ENCODE results near the gene APRT. TPM values are rescaled to one million over a fixed set of nuclear protein-coding genes. Genes with fewer than 3 reads are reported as not detected.

The APRT gene
- total and polyA plus RNA-seq, 2 of the 8 experiments (the other 6 are each of a cell fraction or from before 2014, with no cell fraction given), result 221 to 267 TPM

DNA sequence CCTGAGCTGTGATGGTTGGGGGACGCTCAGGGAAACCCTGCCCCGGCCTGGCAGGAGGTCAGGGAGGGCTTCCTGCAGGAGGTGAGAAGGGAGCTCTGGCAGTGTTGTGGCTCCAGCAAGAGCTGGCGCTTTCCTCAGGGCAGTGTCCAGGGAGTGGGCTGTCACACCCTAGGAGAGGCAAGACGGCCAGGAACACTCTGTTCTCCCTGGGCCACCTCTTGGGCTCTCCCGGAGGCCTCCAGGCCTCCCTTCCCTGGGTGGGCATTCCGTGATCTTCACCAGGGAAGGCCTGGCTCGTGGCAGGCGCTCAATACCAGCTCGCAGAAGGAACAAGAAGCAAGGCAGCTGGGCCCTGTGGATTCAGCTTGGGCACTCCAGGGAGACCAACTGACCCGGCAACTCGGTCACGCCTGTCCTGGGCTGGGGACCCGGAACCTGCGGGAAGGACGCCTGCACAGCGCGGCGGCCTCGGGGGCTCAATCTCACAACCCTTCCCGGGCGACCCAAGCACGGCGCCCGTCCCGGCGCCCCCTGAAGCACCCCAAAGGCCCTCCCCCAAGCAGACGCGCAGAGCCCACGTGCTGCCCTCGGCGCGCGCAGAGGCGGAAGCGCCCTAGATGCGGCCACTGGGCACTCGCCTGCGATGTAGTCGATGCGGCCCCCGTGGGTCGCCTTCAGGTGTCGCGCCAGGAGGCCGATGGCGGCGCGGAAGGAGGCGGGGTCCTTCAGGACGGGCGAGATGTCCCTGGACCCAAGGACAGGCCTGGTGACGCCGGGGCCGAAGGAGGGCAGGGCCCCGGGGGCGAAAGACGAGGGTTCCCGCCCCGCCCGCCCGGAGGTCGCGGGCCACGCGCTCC is 588 bp downstream of the APRT start (continued):
- TF ChIP-seq RFX5 (IDR thresholded peaks at IDR 0.05; ENCODE audit: borderline replicate concordance, low read depth, low read length) (no peak), GABPA (IDR thresholded peaks at IDR 0.05; ENCODE audit: borderline replicate concordance, insufficient read depth, low read length) (no peak), USF2 (IDR thresholded peaks at IDR 0.05; ENCODE audit: low read length) (peak; percentile 69), SIRT6 (IDR thresholded peaks at IDR 0.05; ENCODE audit: low read length) (no peak), POLR2AphosphoS5 (IDR thresholded peaks at IDR 0.05; ENCODE audit: low read depth, low read length) (peak; percentile 60; the same call in 1 of the 2 replicates), ASH2L (IDR thresholded peaks at IDR 0.05; ENCODE audit: low read length) (no peak), HDAC6 (IDR thresholded peaks at IDR 0.05; ENCODE audit: low read depth, low read length) (no peak), SAP30 (IDR thresholded peaks at IDR 0.05; ENCODE audit: insufficient read depth, insufficient replicate concordance, low read length) (no peak), MAX (IDR thresholded peaks at IDR 0.05) (peak; percentile 78), BCL11A (IDR thresholded peaks at IDR 0.05; ENCODE audit: low read depth in 2 of 2, low read length in 2 of 2) (no peak), TAF7 (optimal IDR thresholded peaks at IDR 0.05; ENCODE audit: borderline replicate concordance, low read depth, low read length) (peak; percentile 3), SP2 (IDR thresholded peaks at IDR 0.05; ENCODE audit: low read length) (no peak)
- TF ChIP-seq, protein P1, sequence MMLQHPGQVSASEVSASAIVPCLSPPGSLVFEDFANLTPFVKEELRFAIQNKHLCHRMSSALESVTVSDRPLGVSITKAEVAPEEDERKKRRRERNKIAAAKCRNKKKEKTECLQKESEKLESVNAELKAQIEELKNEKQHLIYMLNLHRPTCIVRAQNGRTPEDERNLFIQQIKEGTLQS (IDR thresholded peaks at IDR 0.05; ENCODE audit: insufficient read depth, low read depth, low read length), result no peak
- TF ChIP-seq, protein P2, sequence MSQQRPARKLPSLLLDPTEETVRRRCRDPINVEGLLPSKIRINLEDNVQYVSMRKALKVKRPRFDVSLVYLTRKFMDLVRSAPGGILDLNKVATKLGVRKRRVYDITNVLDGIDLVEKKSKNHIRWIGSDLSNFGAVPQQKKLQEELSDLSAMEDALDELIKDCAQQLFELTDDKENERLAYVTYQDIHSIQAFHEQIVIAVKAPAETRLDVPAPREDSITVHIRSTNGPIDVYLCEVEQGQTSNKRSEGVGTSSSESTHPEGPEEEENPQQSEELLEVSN (IDR thresholded peaks at IDR 0.05), result 0 out of 2 replicates have a peak, but pooled peaks have one; percentile 68

Measured in H1 (cell line).